Progenitor cell of endocrine pancreas (in vitro differentiated cells): ENCODE measurements around the gene DYSF. TPM values are rescaled to one million over a fixed set of nuclear protein-coding genes. Genes with fewer than 3 reads are reported as not detected.

ENCODE experiments used
- DNase-seq: peaks from one replicate; pipeline ENCODE4 v3.0.0; 2021; ENCODE audit warnings: low spot score; ENCODE audit not compliant: unreplicated experiment
- H3K27ac Mint-ChIP-seq: 2 replicates; pipeline ENCODE4 v1.8.0; 2021; ENCODE audit warnings: mild to moderate bottlenecking, moderate library complexity, mixed read lengths
- H3K27me3 Mint-ChIP-seq: 2 replicates; pipeline ENCODE4 v1.8.0; 2021; ENCODE audit warnings: mixed read lengths
- H3K36me3 Mint-ChIP-seq: 2 replicates; pipeline ENCODE4 v1.8.0; 2022; ENCODE audit warnings: mixed read lengths; ENCODE audit not compliant: insufficient read depth
- H3K4me1 Mint-ChIP-seq: 2 replicates; pipeline ENCODE4 v1.8.0; 2021; ENCODE audit warnings: low read depth, mixed read lengths
- H3K4me3 Mint-ChIP-seq: 2 replicates; pipeline ENCODE4 v1.8.0; 2021; ENCODE audit warnings: low read depth, mild to moderate bottlenecking, moderate library complexity, mixed read lengths
- H3K9me3 Mint-ChIP-seq: 2 replicates; pipeline ENCODE4 v1.8.0; 2021; ENCODE audit warnings: low read depth, mixed read lengths
- total RNA-seq: library from RNA; stranded (reverse); gene quantifications from 2 replicates; pipeline ENCODE4 v1.2.1, GENCODE V29; 2021
- TF ChIP-seq, protein P1 (sequence below): fragments of 200-600 bp; sonication (generic); IDR thresholded peaks from one replicate; pipeline ENCODE4 v1.5.0; 2021; ENCODE audit warnings: antibody characterized with exemption, mild to moderate bottlenecking; ENCODE audit not compliant: unreplicated experiment

The DYSF gene
- total RNA-seq, 1 donor from 2014 or later: 1.4 TPM

DNA sequence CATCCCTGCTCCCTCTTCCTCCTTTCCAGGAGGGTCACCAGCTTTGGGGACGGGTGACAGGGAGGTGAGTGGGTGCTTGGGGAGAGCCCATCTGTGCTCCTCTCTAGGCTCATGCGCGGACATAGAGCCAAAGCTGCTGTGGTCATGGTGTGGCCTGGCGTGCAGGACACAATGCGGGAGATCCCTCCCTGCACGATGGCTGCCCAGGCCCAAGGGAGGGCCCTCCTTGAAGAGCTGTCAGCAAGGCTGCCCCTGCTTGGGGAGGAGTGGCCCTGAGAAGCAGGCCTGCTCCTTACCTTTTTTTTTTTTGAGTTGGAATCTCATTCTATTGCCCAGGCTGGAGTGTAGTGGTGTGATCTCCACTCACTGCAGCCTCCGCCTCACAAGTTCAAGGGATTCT lies 111.4 kb downstream of the DYSF start:
- no peak for DNase-seq
- TF ChIP-seq, protein P1, sequence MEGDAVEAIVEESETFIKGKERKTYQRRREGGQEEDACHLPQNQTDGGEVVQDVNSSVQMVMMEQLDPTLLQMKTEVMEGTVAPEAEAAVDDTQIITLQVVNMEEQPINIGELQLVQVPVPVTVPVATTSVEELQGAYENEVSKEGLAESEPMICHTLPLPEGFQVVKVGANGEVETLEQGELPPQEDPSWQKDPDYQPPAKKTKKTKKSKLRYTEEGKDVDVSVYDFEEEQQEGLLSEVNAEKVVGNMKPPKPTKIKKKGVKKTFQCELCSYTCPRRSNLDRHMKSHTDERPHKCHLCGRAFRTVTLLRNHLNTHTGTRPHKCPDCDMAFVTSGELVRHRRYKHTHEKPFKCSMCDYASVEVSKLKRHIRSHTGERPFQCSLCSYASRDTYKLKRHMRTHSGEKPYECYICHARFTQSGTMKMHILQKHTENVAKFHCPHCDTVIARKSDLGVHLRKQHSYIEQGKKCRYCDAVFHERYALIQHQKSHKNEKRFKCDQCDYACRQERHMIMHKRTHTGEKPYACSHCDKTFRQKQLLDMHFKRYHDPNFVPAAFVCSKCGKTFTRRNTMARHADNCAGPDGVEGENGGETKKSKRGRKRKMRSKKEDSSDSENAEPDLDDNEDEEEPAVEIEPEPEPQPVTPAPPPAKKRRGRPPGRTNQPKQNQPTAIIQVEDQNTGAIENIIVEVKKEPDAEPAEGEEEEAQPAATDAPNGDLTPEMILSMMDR: no peak
- Mint-ChIP-seq H3K4me3 (no peak overlapping the region), H3K4me1 (peaks cover 4% of the 10 kb centered on the region), H3K27ac (no peak overlapping the region), H3K27me3 (no peaks in the 10 kb centered on the region), H3K36me3 (no peaks in the 10 kb centered on the region), H3K9me3 (no peaks in the 10 kb centered on the region)

DNA sequence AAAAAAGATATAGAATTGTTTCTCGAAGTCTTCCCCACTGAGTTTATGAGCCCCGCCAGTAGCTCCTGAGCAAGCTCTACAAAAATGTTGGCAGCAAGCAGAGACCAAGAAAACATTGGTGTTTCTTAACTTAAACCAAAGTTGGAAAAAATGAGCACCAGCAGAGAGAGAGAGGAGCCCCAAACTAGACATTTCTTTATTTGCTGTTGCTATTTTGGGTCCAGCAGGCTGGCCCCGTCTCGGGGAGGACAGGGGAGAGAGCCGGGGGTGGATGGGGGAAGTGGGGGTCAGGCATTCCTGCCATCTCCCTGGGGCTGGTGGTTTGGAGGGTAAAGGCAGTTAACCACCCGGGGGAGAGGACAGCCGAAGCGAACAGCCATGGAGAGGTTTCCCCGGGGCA lies 113.0 kb downstream of the DYSF start:
- Mint-ChIP-seq H3K9me3 (no peaks in the 10 kb centered on the region), H3K27ac (no peak overlapping the region), H3K4me1 (peaks cover under 1% of the 10 kb centered on the region), H3K36me3 (no peaks in the 10 kb centered on the region), H3K27me3 (no peaks in the 10 kb centered on the region), H3K4me3 (no peak overlapping the region)
- DNase-seq: no peak
- TF ChIP-seq, protein P1: no peak

DNA sequence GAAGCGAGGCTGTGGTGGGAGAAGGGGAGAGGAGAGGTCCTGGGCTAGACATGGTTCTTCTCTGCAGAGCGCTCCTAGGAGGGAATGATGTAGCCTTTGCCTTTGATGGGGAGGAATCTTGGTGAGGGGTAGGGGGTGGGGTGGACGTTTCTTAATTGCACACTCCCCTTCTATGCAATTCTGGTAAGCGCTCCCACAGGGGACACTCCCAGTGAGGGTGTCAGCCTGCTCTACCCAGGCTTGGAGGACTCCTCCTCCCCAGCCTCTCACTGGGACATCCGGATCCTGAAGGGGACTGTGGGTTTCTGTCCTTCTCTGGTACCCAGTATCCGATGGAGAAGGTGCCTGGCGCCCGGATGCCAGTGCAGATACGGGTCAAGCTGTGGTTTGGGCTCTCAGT lies 114.3 kb downstream of the DYSF start:
- no peaks in the 10 kb centered on the region for H3K27me3 Mint-ChIP-seq
- H3K36me3 Mint-ChIP-seq: no peaks in the 10 kb centered on the region

DNA sequence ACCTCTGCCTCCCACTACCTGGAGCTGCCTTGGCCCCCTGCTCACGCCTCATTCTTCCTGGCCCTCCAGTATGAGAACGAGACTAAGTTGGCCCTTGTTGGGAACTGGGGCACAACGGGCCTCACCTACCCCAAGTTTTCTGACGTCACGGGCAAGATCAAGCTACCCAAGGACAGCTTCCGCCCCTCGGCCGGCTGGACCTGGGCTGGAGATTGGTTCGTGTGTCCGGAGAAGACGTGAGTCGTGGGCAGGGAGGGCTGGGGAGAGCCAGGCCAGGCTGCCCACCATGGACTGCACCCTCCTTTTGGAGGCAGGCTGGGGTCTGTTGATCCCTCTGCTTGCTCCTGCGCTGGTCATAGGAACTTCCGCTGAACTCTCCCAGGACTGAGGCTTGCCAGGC lies 114.7 kb downstream of the DYSF start:
- H3K9me3 Mint-ChIP-seq: no peaks in the 10 kb centered on the region
- TF ChIP-seq, protein P1: no peak
- H3K36me3 Mint-ChIP-seq: no peaks in the 10 kb centered on the region
- no peak overlapping the region for H3K27ac Mint-ChIP-seq
- DNase-seq: no peak
- no peaks in the 10 kb centered on the region for H3K27me3 Mint-ChIP-seq
- no peak overlapping the region for H3K4me3 Mint-ChIP-seq
- H3K4me1 Mint-ChIP-seq: no peaks in the 10 kb centered on the region

More for the DNA sequence above, 114.3 kb downstream of the DYSF start:
- Mint-ChIP-seq H3K27ac (no peak overlapping the region), H3K4me3 (no peak overlapping the region), H3K9me3 (no peaks in the 10 kb centered on the region), H3K4me1 (no peaks in the 10 kb centered on the region)
- TF ChIP-seq, protein P1: no peak
- DNase-seq: no peak

DNA sequence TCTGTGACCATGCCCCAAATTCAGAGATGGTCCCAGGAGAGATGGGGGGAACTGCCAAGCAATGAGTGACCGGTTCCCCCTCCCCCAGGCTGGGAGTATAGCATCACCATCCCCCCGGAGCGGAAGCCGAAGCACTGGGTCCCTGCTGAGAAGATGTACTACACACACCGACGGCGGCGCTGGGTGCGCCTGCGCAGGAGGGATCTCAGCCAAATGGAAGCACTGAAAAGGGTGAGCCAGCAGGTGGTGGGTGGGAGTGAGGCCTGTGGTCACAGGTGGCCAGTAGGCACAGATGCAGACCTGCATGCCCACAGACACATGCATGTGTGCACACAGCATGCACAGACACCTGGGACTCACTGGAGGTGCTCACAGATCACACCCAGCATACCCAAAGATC lies 117.2 kb downstream of the DYSF start:
- Mint-ChIP-seq H3K9me3 (no peaks in the 10 kb centered on the region), H3K36me3 (no peaks in the 10 kb centered on the region), H3K4me1 (no peaks in the 10 kb centered on the region), H3K4me3 (no peak overlapping the region), H3K27ac (no peak overlapping the region), H3K27me3 (no peaks in the 10 kb centered on the region)
- DNase-seq: no peak
- TF ChIP-seq, protein P1: no peak
